Stimulated activated naive CD8-positive, alpha-beta T cell treated with anti-CD3 and anti-CD28 coated beads, Interleukin-15, Interleukin-2, amounts not matched to agents 100 ng/mL and 50 ng/mL, for 24 hours (primary cell): Measurements from ENCODE around the gene AIM2.

ENCODE experiments used
- H3K27ac Mint-ChIP-seq: one replicate; pipeline ENCODE4 v1.8.0; 2021; ENCODE audit warnings: mild to moderate bottlenecking, mixed read lengths
- H3K27me3 Mint-ChIP-seq: one replicate; pipeline ENCODE4 v1.8.0; 2021; ENCODE audit warnings: mixed read lengths
- H3K36me3 Mint-ChIP-seq: one replicate; pipeline ENCODE4 v1.8.0; 2021; ENCODE audit warnings: low read depth, mixed read lengths
- H3K4me1 Mint-ChIP-seq: one replicate; pipeline ENCODE4 v1.8.0; 2021; ENCODE audit warnings: low read depth, mixed read lengths
- H3K4me3 Mint-ChIP-seq: one replicate; pipeline ENCODE4 v1.8.0; 2021; ENCODE audit warnings: mild to moderate bottlenecking, mixed read lengths
- H3K9me3 Mint-ChIP-seq: one replicate; pipeline ENCODE4 v1.8.0; 2021; ENCODE audit warnings: mixed read lengths

Gene AIM2

GRCh38 chr1:159014003-159014571 is 62.5 kb downstream of the AIM2 start:
- H3K27ac Mint-ChIP-seq, result peak overlapping the region; percentile 99
- peaks cover 86% of the 10 kb centered on the region for H3K36me3 Mint-ChIP-seq
- H3K9me3 Mint-ChIP-seq, result no peaks in the 10 kb centered on the region
- no peaks in the 10 kb centered on the region for H3K27me3 Mint-ChIP-seq
- peaks cover 70% of the 10 kb centered on the region for H3K4me1 Mint-ChIP-seq
- peak overlapping the region; percentile 93 for H3K4me3 Mint-ChIP-seq

GRCh38 chr1:159012495-159012894 is 64.1 kb downstream of the AIM2 start:
- Mint-ChIP-seq H3K4me1 (peaks cover 71% of the 10 kb centered on the region), H3K27ac (peak overlapping the region; percentile 99), H3K9me3 (no peaks in the 10 kb centered on the region), H3K4me3 (peak overlapping the region; percentile 93), H3K36me3 (peaks cover 77% of the 10 kb centered on the region), H3K27me3 (no peaks in the 10 kb centered on the region)
